AG04450 (cell line): ENCODE results near the gene GGT6. TPM values are rescaled to one million over a fixed set of nuclear protein-coding genes. Genes with fewer than 3 reads are reported as not detected.
A peak's percentile ranks its signal among the peaks of the same experiment; 100 is the strongest.

Experiments used
- CTCF ChIA-PET: fragments of 300-600, 350-600 bp; formaldehyde crosslinking; extraction: SDS; loops from one replicate; lab custom pipeline; 2022; ENCODE audit warnings: antibody characterized with exemption, inconsistent platforms; lab: Charles Lee
- POLR2A ChIA-PET: fragments of 350-600 bp; formaldehyde crosslinking; extraction: SDS; loops from one replicate; lab custom pipeline; 2021; ENCODE audit warnings: antibody characterized with exemption, inconsistent platforms; lab: Yijun Ruan, JAX
- DNase-seq: peaks from one replicate; pipeline ENCODE4 v3.0.0-alpha.2; 2011; ENCODE audit warnings: low read depth, low spot score
- H3K27ac ChIP-seq: one replicate; pipeline ENCODE4 v1.5.1; 2012; ENCODE audit warnings: low read depth, low read length, control low read depth
- H3K27me3 ChIP-seq: one replicate; pipeline ENCODE4 v1.6.0; 2012; ENCODE audit warnings: low read length; ENCODE audit not compliant: control insufficient read depth, insufficient read depth
- H3K4me3 ChIP-seq: 2 replicates; pipeline ENCODE4 v1.5.1; 2011; ENCODE audit warnings: mild to moderate bottlenecking, low read depth, low read length, control low read depth
- H3K9me3 ChIP-seq: 2 replicates; pipeline ENCODE4 v1.5.1; 2012; ENCODE audit warnings: low read length; ENCODE audit not compliant: control insufficient read depth, insufficient read depth
- polyA plus RNA-seq: library from polyadenylated mRNA; depleted of rRNA; stranded (reverse); fragments of >200 nt; gene quantifications from 2 replicates; pipeline ENCODE4 v1.2.3, GENCODE V29; 2011
- TF ChIP-seq, protein P1 (sequence below): IDR thresholded peaks from 2 replicates; pipeline ENCODE4 v1.5.1; 2011; ENCODE audit warnings: low read depth, low read length, control low read depth, inconsistent platforms

The GGT6 gene
- polyA plus RNA-seq, 1 experiment = not detected

DNA sequence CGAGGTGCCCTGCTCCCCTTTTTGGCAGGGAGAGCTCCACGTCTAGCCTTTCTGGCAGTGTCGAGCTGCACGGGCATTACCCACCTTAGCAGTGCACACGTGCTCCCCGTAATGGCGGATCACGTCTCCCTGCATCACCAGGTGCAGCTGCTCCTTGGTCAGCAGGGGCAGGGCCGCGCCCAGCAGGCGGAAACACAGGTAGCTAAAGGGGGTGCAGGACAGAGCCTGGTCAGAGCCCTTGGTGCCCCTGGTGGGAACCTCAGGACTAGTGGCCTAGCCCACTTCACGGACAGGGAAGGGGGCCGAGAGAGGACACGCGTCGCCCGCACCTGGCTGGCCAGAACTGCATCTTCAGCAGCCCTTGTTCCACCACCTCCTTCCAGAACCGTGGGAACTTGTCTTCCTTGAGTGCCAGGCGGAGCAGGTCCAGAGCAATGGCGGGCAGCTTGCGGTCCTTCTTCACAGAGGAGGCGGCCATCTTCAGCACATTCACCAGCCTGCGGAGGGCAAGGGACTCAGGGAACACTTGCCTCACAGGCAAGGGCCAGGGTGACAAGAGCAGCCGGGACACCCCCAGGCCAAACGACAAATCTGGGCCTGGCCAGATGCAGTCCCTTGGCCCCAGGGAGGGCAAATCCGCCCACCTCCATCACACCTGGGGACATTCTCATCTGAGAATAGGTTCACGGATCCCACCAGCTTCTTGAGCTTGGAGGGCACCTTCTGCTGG, 8.4 kb downstream of the GGT6 start:
- TF ChIP-seq, protein P1, sequence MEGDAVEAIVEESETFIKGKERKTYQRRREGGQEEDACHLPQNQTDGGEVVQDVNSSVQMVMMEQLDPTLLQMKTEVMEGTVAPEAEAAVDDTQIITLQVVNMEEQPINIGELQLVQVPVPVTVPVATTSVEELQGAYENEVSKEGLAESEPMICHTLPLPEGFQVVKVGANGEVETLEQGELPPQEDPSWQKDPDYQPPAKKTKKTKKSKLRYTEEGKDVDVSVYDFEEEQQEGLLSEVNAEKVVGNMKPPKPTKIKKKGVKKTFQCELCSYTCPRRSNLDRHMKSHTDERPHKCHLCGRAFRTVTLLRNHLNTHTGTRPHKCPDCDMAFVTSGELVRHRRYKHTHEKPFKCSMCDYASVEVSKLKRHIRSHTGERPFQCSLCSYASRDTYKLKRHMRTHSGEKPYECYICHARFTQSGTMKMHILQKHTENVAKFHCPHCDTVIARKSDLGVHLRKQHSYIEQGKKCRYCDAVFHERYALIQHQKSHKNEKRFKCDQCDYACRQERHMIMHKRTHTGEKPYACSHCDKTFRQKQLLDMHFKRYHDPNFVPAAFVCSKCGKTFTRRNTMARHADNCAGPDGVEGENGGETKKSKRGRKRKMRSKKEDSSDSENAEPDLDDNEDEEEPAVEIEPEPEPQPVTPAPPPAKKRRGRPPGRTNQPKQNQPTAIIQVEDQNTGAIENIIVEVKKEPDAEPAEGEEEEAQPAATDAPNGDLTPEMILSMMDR = no peak
- ChIA-PET CTCF (interaction anchor here (0.7 to 1.0 kb wide), 2 partner anchors 15 to 131 kb away, joined by 3 to 6 read pairs; no protein-coding TSS in a partner anchor), POLR2A (no interaction called here)
- DNase-seq = no peak
- Histone ChIP-seq H3K27ac (no peak overlapping the region), H3K27me3 (no peaks in the 10 kb centered on the region), H3K4me3 (no peak overlapping the region), H3K9me3 (peaks cover 4% of the 10 kb centered on the region; the same call in 1 of the 2 replicates)

DNA sequence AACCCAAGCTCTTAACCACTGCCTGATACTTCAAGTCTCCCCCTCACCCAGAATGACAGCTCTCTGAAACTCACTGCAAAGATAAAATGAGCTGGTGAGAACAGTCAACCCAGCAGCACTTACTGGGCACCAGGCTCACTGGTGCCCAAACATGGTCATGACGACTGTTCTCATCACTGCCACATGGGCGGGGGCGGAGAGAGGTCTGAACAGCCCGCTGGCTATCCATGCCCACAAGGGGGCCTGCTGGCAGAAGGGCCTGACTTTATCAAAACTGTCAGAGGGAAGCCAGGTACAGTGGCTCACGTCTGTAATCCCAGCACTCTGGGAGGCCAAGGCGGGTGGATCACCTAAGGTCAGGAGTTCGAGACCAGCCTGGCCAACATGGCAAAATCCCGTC, 9.2 kb downstream of the GGT6 start:
- Histone ChIP-seq H3K27me3 (no peaks in the 10 kb centered on the region), H3K27ac (no peak overlapping the region), H3K9me3 (peaks cover 4% of the 10 kb centered on the region; the same call in 1 of the 2 replicates), H3K4me3 (no peak overlapping the region)
- POLR2A ChIA-PET = no interaction called here
- CTCF ChIA-PET = interaction anchor here (0.7 kb wide), 1 partner anchor 130 kb away, joined by 3 read pairs; no protein-coding TSS in a partner anchor
- TF ChIP-seq, protein P1 = peak; percentile 11; the same call in 1 of the 2 replicates
- DNase-seq = no peak

DNA sequence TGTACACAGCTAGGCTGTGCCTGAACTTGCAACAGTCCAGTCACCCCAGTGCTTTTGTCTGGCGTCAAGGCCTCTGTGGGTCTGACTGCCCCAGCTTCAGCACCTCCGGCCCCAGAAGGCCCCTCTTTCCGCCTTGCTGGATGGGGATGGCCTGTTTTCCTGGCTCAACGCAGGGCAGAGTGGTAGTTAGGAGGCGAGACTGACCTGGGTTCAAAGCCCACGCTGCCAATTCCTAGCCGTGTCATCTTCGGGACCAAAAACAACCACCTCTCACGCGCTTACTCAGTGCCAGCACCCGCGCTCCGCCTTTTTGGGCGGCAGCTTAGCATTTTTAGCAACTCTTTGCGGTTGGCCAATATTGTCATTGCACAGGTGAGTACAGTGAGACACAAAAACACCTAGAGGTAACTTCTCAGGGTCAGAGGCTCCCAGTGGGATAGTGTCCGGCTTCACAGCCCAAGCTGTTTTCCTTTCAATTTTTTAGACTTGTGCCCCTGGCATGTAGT, 9.8 kb downstream of the GGT6 start:
- CTCF ChIA-PET = interaction anchor here (1.1 kb wide), 1 partner anchor 16 kb away, joined by 3 read pairs; no protein-coding TSS in a partner anchor

DNA sequence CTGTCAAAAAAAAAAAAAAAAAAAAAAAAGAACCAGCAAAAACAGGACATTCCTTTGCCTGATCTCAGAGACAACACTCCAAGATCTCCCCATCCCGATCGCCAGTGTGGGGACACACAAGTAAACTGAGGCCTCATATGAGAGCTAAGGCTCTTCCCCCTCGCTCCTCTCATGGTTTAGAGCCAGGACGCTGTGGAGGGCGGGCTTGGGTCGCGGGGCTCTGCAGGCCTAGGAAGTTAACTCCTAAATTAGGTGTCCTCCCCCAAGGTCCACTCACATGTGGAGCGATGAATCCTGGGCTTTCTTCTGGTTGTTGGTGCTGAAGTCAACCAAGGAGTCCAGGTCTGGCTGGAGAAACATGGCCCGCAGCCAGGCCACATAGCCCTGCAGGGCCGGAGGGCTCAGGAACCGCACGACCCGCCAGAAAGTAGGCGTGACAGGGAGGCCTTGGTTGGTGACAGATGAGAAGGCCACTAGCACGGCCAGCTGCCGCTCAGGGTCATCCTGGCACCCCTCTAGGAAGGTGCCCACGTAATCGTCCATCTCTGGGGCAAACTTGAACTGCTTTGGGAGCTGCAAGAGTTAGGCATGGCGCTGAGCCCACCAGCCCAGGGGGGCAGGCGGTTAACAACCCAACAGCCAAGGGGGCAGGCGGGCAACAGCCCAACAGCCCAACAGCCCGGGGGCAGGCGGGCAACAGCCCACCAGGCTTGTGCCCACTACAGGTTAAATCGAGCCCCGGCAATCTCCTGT, 10.4 kb downstream of the GGT6 start:
- DNase-seq = no peak
- Histone ChIP-seq H3K27me3 (no peaks in the 10 kb centered on the region), H3K27ac (no peak overlapping the region), H3K4me3 (no peak overlapping the region), H3K9me3 (peaks cover 3% of the 10 kb centered on the region; the same call in 1 of the 2 replicates)
- TF ChIP-seq, protein P1 = no peak
- ChIA-PET POLR2A (interaction anchor here (0.7 kb wide), 1 partner anchor 186 kb away, joined by 8 read pairs; no protein-coding TSS in a partner anchor), CTCF (interaction anchor here (1.0 to 1.1 kb wide), 2 partner anchors 15 to 17 kb away, joined by 3 read pairs; no protein-coding TSS in a partner anchor)

More for the DNA sequence above, 9.8 kb downstream of the GGT6 start:
- no peak overlapping the region for H3K27ac ChIP-seq
- H3K9me3 ChIP-seq = peaks cover 4% of the 10 kb centered on the region; the same call in 1 of the 2 replicates
- TF ChIP-seq, protein P1 = no peak
- DNase-seq = no peak
- POLR2A ChIA-PET = no interaction called here
- no peaks in the 10 kb centered on the region for H3K27me3 ChIP-seq
- no peak overlapping the region for H3K4me3 ChIP-seq
